Hepatocyte (in vitro differentiated cells): ENCODE measurements around the gene GRIK1. TPM values are rescaled to one million over a fixed set of nuclear protein-coding genes. Genes with fewer than 3 reads are reported as not detected.

Source experiments
- DNase-seq: peaks from one replicate; pipeline ENCODE4 v3.0.0-alpha.2; 2016; ENCODE audit warnings: low spot score
- H2AFZ ChIP-seq: fragments of 200-600 bp; sonication (generic); 2 replicates; pipeline ENCODE4 v1.6.0; 2016; ENCODE audit warnings: antibody characterized with exemption, mild to moderate bottlenecking
- H3K27ac ChIP-seq: fragments of 200-600 bp; sonication (generic); 2 replicates; pipeline ENCODE4 v1.5.1; 2016; ENCODE audit warnings: mild to moderate bottlenecking
- H3K27me3 ChIP-seq: fragments of 200-600 bp; sonication (generic); 2 replicates; pipeline ENCODE4 v1.6.1; 2016
- H3K36me3 ChIP-seq: fragments of 200-600 bp; sonication (generic); replicated peaks from 2 replicates; pipeline ENCODE4 v1.5.1; 2016; ENCODE audit warnings: low read depth; ENCODE audit not compliant: insufficient read depth
- H3K4me1 ChIP-seq: fragments of 200-600 bp; sonication (generic); 2 replicates; pipeline ENCODE4 v1.5.1; 2016; ENCODE audit warnings: mild to moderate bottlenecking, moderate library complexity; ENCODE audit not compliant: insufficient read depth
- H3K4me2 ChIP-seq: fragments of 200-600 bp; sonication (generic); 2 replicates; pipeline ENCODE4 v1.6.0; 2016
- H3K4me3 ChIP-seq: fragments of 200-600 bp; sonication (generic); 2 replicates; pipeline ENCODE4 v1.5.1; 2016; ENCODE audit warnings: mild to moderate bottlenecking
- H3K79me2 ChIP-seq: fragments of 200-600 bp; sonication (generic); 2 replicates; pipeline ENCODE4 v1.6.0; 2017; ENCODE audit warnings: mild to moderate bottlenecking
- H3K9me2 ChIP-seq: fragments of 200-600 bp; sonication (generic); replicated peaks from 2 replicates; pipeline ENCODE4 v1.6.0; 2017; ENCODE audit warnings: mild to moderate bottlenecking; ENCODE audit not compliant: insufficient read depth
- H3K9me3 ChIP-seq: fragments of 200-600 bp; sonication (generic); 2 replicates; pipeline ENCODE4 v1.5.1; 2016; ENCODE audit warnings: low read depth, mild to moderate bottlenecking
- H4K20me1 ChIP-seq: fragments of 200-600 bp; sonication (generic); 2 replicates; pipeline ENCODE4 v1.6.0; 2016; ENCODE audit warnings: mild to moderate bottlenecking; ENCODE audit not compliant: insufficient read depth, poor library complexity, severe bottlenecking
- EZH2 ChIP-seq: fragments of 200-600 bp; sonication (generic); IDR thresholded peaks from 2 replicates; pipeline ENCODE4 v1.6.1; 2016; ENCODE audit warnings: antibody characterized with exemption, mild to moderate bottlenecking, borderline replicate concordance
- EZH2phosphoT487 ChIP-seq: fragments of 200-600 bp; sonication (generic); IDR thresholded peaks from one replicate; pipeline ENCODE4 v1.6.1; 2018; ENCODE audit warnings: antibody characterized with exemption, mild to moderate bottlenecking, low read depth, moderate library complexity; ENCODE audit not compliant: unreplicated experiment, severe bottlenecking
- WGBS: methylation state at CpG from one replicate; pipeline ENCODE4 v1.1.6; 2016; ENCODE audit warnings: low lambda C conversion rate; ENCODE audit errors: missing lambda C conversion rate; 5-methylcytosine and 5-hydroxymethylcytosine counted together
- polyA plus RNA-seq: library from polyadenylated mRNA; unstranded; fragments of >200 nt; fragmentation: Nextera tagmentation; extraction: Ambion mirVana; gene quantifications from 2 replicates; pipeline ENCODE4 v1.2.1, GENCODE V29; 2016
- total RNA-seq: library from RNA; depleted of rRNA; stranded (reverse); fragments of >200 nt; gene quantifications from 2 replicates; pipeline ENCODE4 v1.2.3, GENCODE V29; 2014
- TF ChIP-seq, protein P1 (sequence below): fragments of 200-600 bp; sonication (generic); IDR thresholded peaks from 2 replicates; pipeline ENCODE4 v1.5.1; 2016; ENCODE audit warnings: antibody characterized with exemption, mild to moderate bottlenecking; ENCODE audit not compliant: poor library complexity

GRIK1 gene
- total and polyA plus RNA-seq, 2 experiments from 2014 or later = 0.77 to 2.3 TPM

DNA sequence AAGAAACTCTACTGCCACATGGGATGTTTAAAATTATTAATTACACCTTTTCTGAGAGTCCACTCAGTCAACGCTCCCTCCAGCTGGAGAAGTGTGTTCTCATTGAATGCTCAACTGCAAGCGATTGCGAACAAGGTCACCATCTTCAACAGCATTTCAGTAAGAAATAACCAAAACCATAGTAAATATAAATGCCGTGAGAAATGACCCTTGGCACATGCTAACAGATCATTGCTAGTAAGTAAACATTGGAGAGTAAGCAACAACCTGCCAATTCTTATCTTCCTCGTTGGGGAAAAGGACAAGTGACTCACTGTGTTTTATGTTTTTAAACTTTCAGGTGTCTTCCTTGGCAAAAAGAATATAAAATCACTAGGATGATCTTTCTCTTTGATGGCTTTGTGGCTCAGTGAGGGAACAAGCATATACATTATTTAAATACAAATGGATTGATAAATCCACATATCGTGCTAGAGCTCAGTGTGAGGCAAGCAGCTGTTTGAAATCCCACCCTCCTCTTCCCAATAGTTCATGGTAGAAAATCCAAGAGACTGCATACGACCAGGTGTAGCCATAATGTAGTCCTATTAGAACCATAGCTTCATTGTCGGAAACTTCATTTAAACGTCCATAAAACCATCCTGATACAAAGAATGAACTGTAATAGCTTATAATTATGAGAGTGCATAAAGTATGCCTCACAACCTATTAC, 214.6 kb downstream of the GRIK1 start:
- TF ChIP-seq EZH2 (no peak), EZH2phosphoT487 (no peak)
- TF ChIP-seq, protein P1, sequence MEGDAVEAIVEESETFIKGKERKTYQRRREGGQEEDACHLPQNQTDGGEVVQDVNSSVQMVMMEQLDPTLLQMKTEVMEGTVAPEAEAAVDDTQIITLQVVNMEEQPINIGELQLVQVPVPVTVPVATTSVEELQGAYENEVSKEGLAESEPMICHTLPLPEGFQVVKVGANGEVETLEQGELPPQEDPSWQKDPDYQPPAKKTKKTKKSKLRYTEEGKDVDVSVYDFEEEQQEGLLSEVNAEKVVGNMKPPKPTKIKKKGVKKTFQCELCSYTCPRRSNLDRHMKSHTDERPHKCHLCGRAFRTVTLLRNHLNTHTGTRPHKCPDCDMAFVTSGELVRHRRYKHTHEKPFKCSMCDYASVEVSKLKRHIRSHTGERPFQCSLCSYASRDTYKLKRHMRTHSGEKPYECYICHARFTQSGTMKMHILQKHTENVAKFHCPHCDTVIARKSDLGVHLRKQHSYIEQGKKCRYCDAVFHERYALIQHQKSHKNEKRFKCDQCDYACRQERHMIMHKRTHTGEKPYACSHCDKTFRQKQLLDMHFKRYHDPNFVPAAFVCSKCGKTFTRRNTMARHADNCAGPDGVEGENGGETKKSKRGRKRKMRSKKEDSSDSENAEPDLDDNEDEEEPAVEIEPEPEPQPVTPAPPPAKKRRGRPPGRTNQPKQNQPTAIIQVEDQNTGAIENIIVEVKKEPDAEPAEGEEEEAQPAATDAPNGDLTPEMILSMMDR = no peak
- Histone ChIP-seq H3K79me2 (no peaks in the 10 kb centered on the region), H3K4me2 (peak overlapping the region; percentile 42), H3K4me1 (peaks cover 8% of the 10 kb centered on the region), H2AFZ (no peak overlapping the region), H3K4me3 (no peak overlapping the region), H3K27ac (no peak overlapping the region), H3K27me3 (no peaks in the 10 kb centered on the region), H3K9me2 (no peaks in the 10 kb centered on the region), H3K9me3 (no peaks in the 10 kb centered on the region), H3K36me3 (no peaks in the 10 kb centered on the region), H4K20me1 (no peaks in the 10 kb centered on the region)
- WGBS = 56% methylated on average over 9 of the region's 9 CpGs
- DNase-seq = peak; percentile 31

DNA sequence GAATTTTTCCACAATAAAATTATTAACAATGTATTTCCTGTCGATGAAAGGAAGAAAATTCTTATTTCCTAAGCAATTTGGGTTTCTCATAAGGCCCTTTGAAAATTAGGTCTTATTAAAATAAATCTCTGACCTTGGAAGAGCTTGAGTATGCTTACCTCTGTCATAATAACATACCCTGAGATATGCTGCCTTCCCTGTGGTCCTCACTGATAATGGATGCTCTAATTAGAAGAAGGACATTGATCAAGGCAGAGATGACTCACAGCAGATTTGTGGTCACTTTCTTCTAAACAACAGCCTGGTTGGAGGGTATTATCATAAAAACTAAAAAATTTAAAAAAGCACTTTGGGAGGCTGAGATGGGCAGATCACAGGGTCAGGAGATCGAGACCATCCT, 217.8 kb downstream of the GRIK1 start:
- WGBS = 98% methylated on average over 2 of the region's 2 CpGs
- Histone ChIP-seq H3K4me2 (no peak overlapping the region), H4K20me1 (no peaks in the 10 kb centered on the region), H3K79me2 (no peaks in the 10 kb centered on the region), H3K9me2 (no peaks in the 10 kb centered on the region), H3K4me3 (no peak overlapping the region), H2AFZ (no peak overlapping the region), H3K27ac (no peak overlapping the region), H3K27me3 (no peaks in the 10 kb centered on the region), H3K4me1 (peaks cover 8% of the 10 kb centered on the region), H3K36me3 (no peaks in the 10 kb centered on the region), H3K9me3 (no peaks in the 10 kb centered on the region)
- no peak for TF ChIP-seq EZH2
- TF ChIP-seq EZH2phosphoT487 = no peak
- TF ChIP-seq, protein P1 = no peak
- no peak for DNase-seq

DNA sequence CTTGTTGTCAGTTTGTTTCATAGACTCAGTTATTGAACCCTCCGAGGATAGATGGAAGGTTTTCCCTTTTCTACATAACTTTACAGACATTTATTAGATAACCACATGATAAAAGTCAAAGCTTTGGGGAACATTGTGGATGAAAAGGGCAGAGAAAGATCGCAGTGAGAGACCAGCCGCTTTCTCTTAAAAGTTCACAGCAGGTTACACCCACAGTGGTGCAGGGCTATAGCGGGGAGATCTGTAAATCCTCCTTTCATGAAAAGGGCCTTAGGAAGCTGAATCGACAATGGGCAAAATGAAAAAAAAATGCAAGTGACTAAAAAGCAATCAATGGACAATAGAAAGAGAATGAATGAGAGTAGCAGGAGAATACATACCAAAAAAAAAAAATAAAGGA, 218.6 kb downstream of the GRIK1 start:
- Histone ChIP-seq H3K9me3 (no peaks in the 10 kb centered on the region), H3K79me2 (no peaks in the 10 kb centered on the region), H3K4me3 (no peak overlapping the region), H3K4me1 (peaks cover 8% of the 10 kb centered on the region), H4K20me1 (no peaks in the 10 kb centered on the region), H3K4me2 (no peak overlapping the region), H3K36me3 (no peaks in the 10 kb centered on the region), H3K9me2 (no peaks in the 10 kb centered on the region), H3K27ac (no peak overlapping the region), H2AFZ (no peak overlapping the region), H3K27me3 (no peaks in the 10 kb centered on the region)
- no peak for DNase-seq
- TF ChIP-seq EZH2phosphoT487 (no peak), EZH2 (no peak)
- TF ChIP-seq, protein P1 = no peak
- 69% methylated on average over 5 of the region's 5 CpGs for WGBS
